GM18907 (cell line): ENCODE results near the gene GCNT2.
"Not testable (repeated sequence)": the region's sequence is repeated elsewhere in the genome, so short reads cannot be mapped to it uniquely, and the experiment has no call there.

ENCODE experiments used
- ATAC-seq: cut with Tn5 transposase; IDR thresholded peaks from one replicate; pipeline ENCODE4 v1.9.1; 2021; ENCODE audit warnings: mild to moderate bottlenecking, moderate library complexity; ENCODE audit not compliant: unreplicated experiment

Gene GCNT2

GRCh38 chr6:10521104-10521808, at the start of gene GCNT2:
TSS of gene GCNT2 (plus strand) at chr6:10521351. CDS start at chr6:10528912, 7,561 bp downstream.
- peak; percentile 69 for ATAC-seq

GRCh38 chr6:10472634-10473033, 48.5 kb upstream of the GCNT2 start:
- no peak for ATAC-seq

DNA sequence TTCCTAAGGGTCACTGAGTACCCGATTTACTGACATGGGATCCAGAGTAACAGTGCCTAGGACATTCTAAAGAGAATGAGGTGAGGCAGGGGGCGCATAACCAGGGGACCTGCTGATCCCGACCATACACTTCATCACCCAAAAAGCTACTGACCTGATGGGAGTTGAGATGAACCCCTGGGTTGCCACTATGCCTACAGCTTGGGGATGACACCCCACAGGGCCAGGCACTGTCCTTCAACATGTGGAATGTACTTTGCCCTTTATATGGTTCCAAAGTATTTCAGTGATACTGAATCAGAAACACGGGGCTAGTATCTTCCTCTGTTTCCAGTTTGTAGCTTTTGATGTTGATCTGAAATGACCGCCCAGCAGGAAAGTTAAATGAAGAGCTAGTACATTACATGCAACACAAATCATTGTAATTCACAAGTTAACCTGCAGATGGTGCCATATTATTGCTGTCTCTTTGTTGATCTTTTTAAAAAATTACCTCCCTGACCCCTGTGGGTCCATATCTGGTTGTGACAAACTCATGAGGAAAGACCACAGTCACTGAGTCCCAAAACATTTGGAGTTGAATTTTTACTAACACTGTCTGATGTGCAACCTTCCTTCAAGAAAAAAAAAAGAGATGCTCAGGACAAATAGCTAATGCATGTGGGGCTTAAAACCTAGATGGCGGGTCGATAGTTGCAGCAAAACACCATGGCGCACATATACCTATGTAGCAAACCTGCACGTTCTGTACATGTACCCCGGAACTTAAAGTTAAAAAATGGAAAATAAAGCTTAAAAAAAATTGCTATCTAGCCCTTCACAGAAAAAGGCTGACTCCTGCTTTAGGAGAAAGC, 42.7 kb upstream of the GCNT2 start:
- ATAC-seq, result peak; percentile 68

DNA sequence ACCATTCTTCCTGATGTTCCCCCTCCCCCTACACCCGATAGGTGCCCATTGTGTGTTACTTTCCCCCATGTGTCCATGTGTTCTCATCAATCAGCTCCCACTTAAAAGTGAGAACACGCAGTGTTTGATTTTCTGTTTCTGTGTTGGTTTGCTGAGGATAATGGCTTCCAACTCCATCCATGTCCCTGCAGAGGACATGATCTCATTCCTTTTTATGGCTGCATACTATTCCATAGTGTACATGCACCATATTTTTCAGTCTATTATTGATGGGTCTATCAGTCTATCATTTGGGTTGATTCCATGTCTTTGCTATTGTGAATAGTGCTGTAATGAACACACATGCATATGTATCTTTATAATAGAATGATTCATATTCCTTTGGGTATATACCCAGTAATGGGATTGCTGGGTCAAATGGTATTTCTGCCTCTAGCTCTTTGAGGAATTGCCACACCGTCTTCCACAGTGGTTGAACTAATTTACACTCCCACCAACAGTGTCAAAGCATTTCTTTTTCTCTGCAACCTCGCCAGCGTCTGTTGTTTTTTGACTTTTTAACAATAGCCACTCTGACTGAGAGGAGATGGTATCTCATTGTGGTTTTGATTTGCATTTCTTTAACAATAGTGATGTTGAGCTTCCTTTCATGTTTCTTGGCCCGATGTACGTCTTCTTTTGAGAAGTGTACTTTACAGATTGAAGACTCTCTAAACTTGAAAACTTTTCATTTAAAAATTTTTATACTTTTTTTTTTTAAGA, 41.0 kb upstream of the GCNT2 start:
- ATAC-seq, result no peak

GRCh38 chr6:10481101-10481500, 40.0 kb upstream of the GCNT2 start:
- ATAC-seq, result no peak

DNA sequence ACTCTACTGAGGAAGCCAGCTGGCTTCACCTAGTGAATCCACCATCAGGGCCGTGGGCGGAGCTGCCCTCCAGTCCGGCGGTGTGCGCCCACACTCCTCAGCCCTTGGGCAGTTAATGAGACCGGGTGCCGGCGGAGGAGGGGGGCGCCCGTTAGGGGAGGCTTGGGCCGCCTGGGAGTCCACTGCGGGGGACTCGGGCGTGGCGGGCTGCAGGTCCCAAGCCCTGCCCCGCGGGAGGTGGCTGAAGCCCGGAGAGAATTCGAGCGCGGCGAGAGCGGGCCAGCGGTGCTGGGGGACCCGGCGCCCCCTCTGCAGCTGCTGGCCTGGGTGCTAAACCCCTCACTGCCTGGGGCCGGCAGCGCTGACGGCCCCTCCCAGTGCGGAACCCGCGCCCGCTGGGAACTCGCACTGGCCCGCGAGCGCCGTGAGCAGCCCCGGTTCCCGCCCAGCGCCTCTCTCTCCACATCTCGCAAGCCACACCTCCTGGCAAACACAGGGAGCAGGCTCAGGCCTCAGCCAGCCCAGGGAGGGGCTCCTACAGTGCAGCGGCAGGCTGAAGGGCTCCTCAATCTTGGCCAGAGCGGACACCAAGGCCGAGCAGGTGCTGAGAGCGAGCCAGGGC, 38.4 kb upstream of the GCNT2 start:
- no peak for ATAC-seq

GRCh38 chr6:10484912-10485311, 36.2 kb upstream of the GCNT2 start:
- ATAC-seq, result no peak

GRCh38 chr6:10485406-10485805, 35.7 kb upstream of the GCNT2 start:
- ATAC-seq, result no peak

- ATAC-seq, result no peak
These were observed 34.9 kb upstream of the GCNT2 start for GRCh38 chr6:10486215-10486614.

DNA sequence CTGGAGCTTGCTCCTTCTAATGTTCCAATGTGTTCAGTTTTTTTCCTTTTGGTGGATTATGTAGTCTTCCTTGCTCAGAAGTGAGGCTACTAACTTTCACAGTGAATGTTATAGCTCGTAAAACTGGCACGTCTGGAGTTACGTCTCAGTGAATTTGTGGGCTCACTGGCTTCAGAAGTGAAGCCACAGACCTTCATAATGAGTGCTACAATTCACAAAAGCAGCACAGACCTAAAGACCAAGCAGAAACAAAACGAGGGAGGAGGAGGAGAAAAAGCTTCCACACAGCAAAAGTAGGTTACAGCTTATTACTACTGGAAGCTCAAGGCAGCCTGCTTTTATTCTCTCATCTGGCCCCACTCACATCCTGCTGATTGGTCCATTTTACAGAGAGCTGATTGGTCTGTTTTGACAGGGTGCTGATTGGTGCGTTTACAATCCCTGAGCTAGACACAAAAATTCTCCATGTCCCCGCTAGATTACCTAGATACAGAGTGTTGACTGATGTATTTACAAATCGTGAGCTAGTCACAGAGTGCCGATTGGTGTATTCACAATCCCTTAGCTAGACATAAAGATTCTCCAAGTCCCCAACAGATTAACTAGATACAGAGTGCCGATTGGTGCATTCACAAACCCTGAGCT, 34.1 kb upstream of the GCNT2 start:
- ATAC-seq, result not testable (repeated sequence)

- no peak for ATAC-seq
These were observed 33.4 kb upstream of the GCNT2 start for GRCh38 chr6:10487668-10488327.

GRCh38 chr6:10491463-10491862, 29.7 kb upstream of the GCNT2 start:
- no peak for ATAC-seq

DNA sequence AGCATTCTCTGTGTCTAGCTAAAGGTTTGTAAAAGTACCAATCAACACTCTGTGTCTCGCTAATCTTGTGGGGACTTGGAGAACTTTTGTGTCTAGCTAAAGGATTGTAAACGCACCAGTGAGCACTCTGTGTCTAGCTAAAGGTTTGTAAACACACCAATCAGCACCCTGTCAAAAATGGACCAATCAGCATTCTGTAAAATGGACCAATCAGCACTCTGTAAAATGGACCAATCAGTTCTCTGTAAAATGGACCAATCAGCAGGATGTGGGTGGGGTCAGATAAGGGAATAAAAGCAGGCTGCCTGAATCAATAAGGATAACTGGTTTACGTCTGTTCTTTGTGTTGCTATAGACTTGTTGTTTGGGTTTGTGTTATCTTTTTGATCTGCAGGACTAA, 29.2 kb upstream of the GCNT2 start:
- ATAC-seq, result not testable (repeated sequence)

- ATAC-seq, result no peak
These were observed 26.1 kb upstream of the GCNT2 start for GRCh38 chr6:10495029-10495428.

GRCh38 chr6:10505529-10505928, 15.6 kb upstream of the GCNT2 start:
- no peak for ATAC-seq

GRCh38 chr6:10507298-10507697, 13.9 kb upstream of the GCNT2 start:
- no peak for ATAC-seq

GRCh38 chr6:10507715-10508114, 13.4 kb upstream of the GCNT2 start:
- no peak for ATAC-seq

- ATAC-seq, result peak; percentile 97
These were observed 10.4 kb upstream of the GCNT2 start for GRCh38 chr6:10510592-10511367.

DNA sequence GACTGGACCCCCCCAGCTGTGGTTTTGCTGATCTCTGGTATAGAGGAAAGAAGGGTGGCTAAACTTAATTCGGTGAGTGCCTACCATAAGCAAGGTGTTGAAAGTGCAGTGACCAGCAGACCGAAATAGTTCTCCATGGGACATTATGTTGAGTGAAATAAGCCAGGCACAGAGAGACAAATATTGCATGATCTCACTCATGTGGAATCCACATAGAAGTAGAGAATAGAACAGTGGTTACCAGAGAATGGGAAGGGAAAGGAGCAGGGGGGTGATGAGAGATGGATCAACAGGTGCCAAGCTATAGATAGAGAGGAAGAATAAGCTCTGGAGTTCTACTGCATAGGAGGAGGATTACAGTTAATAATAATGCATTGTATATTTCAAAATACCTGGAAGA, 9.7 kb upstream of the GCNT2 start:
- no peak for ATAC-seq
